HEK293T (cell line): Measurements from ENCODE around the gene CFAP100.

ENCODE experiments used
- ARNT ChIP-seq: fragments of 450-650 bp; IDR thresholded peaks from 2 replicates; pipeline ENCODE4 v1.6.1; 2017; ENCODE audit warnings: mild to moderate bottlenecking
- BHLHE40 ChIP-seq: fragments of 450-650 bp; IDR thresholded peaks from 2 replicates; pipeline ENCODE4 v1.6.1; 2016; ENCODE audit warnings: mild to moderate bottlenecking, moderate library complexity, borderline replicate concordance
- FOXK2 ChIP-seq: fragments of 450-650 bp; IDR thresholded peaks from 2 replicates; pipeline ENCODE4 v1.6.1; 2016; ENCODE audit warnings: mild to moderate bottlenecking

DNA sequence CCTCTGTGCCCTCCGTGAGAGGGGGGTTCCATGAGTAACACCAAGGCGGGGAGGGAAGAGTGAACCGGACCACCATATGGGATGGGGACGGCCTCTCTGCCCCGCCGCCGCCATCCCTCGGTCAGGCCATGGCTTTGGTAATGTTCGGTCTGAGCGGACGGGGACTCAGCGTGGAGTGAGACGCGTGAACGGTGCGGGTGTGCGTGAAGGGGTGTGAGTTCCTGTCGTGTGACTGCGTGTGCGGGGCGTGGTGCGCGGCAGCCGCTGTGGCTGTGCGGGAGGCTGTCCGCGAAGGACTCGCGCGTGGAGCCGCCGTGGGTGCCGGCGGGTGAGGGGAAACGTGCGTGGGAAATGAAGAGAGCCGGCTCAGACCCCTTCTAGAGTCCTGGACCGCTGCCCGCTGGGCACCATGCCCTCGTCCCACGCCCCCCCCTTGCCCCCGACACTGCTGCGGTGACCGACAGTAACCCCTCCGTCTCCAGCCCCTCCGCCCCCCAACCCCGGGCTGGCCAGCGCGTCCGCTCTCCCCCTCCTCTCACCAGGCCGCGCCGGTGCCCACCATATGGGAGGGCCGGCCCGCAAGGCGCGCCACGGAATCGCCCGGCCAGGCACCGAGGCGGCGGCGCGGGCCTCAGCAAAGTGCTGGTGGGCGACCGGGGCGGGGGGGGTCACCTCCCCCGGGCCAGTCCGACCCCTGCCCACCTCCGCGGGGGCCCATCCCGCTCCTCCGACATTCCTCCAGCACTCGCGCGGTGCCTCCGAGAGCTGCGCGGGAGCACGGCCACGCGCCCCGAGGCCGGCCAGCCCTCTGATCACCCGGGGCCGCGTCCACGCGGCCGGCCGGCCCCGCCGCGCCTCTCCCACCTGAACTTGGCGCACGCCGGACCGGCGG, 38.1 kb upstream of the CFAP100 start:
- TF ChIP-seq ARNT = no peak
- TF ChIP-seq FOXK2 = no peak
- TF ChIP-seq BHLHE40 = no peak
